Fibroblast of villous mesenchyme (primary cell): Measurements from ENCODE around the gene ALOX5. TPM values are rescaled to one million over a fixed set of nuclear protein-coding genes. Genes with fewer than 3 reads are reported as not detected.
A peak's percentile ranks its signal among the peaks of the same experiment; 100 is the strongest.

Experiments used
- DNase-seq: peaks from one replicate; pipeline ENCODE4 v3.0.0-alpha.2; 2010; ENCODE audit warnings: low read depth
- H3K4me3 ChIP-seq: 2 replicates; pipeline ENCODE4 v1.5.1; 2011; ENCODE audit warnings: low read depth, mild to moderate bottlenecking, low read length
- total RNA-seq: library from RNA; depleted of rRNA; stranded (reverse); fragments of >200 nt; gene quantifications from 2 replicates; pipeline ENCODE4 v1.2.3, GENCODE V29; 2012
- TF ChIP-seq, protein P1 (sequence below): IDR thresholded peaks from 2 replicates; pipeline ENCODE4 v1.5.1; 2012; ENCODE audit warnings: low read depth, mild to moderate bottlenecking, low read length; ENCODE audit not compliant: insufficient read depth

ALOX5 gene
- total RNA-seq, 1 donor, result not detected

DNA sequence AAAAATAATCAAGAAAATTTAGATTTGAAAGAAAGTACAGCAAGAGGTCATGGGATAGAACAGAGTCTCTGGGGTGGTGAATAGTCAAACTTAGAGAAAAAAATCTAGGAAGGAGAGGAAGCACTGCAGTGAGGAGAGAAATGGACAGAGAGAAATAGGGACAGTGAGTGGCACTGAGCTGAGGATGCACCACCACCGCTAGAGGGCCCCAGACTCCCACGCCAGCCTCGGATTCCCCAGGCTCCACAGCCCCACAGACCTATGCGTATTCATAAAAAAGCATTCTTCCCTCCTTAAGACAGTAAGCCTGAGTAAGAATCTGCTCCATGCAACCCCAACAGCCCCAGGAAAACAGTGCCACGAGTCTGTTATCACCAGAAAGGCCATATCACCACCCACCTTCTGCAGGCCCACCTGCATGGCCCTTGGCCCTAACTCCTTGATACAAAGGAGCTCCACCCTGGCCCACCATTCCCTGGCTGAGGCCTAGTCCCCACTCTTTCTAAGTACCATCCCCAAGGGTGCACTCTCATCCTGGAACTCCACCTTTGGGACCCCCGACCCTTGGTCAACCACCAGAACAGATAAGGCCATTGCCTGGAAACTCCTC, 91.0 kb downstream of the ALOX5 start:
- TF ChIP-seq, protein P1, sequence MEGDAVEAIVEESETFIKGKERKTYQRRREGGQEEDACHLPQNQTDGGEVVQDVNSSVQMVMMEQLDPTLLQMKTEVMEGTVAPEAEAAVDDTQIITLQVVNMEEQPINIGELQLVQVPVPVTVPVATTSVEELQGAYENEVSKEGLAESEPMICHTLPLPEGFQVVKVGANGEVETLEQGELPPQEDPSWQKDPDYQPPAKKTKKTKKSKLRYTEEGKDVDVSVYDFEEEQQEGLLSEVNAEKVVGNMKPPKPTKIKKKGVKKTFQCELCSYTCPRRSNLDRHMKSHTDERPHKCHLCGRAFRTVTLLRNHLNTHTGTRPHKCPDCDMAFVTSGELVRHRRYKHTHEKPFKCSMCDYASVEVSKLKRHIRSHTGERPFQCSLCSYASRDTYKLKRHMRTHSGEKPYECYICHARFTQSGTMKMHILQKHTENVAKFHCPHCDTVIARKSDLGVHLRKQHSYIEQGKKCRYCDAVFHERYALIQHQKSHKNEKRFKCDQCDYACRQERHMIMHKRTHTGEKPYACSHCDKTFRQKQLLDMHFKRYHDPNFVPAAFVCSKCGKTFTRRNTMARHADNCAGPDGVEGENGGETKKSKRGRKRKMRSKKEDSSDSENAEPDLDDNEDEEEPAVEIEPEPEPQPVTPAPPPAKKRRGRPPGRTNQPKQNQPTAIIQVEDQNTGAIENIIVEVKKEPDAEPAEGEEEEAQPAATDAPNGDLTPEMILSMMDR, result peak; percentile 96
- peak; percentile 73 for DNase-seq
- H3K4me3 ChIP-seq, result no peak overlapping the region

DNA sequence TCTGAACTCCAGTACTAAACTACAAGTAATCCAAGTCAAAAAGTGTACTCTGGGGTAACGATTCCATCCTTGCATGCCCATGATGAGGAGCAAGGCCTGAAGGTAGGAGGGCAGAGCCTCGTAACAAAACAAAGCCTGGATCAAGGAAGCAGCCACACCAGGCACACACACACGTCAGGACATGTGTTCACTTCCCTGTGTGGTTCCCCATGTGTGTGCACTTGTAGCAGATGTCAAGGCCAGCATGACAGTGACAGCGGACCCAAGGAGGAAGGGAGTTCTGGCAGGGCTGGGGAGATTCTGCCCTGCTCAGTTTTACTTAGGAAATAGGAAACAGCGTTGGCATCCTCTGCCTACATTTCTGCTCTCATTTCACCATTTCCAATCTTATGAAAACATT, 92.8 kb downstream of the ALOX5 start:
- H3K4me3 ChIP-seq, result no peak overlapping the region
- DNase-seq, result no peak
- TF ChIP-seq, protein P1, result no peak

DNA sequence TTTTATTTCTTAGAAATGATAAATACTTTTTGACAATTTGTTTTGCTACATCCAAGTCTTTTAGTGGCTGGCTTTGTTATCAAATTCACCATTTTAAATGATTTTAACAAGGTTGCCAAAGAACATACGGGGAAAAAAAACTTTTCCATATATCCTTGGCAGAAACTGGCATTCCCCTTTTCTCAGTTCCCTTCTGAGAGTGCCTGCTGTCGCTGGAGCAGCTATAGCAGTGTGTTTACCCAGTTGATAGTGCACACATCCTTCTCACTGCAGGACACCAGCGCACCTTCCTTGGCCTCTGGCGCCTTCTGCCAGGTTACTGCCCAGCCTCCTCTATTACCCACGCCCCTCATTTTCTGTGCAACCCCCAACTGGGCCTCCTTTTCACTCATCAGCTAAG, 94.1 kb downstream of the ALOX5 start:
- no peak for DNase-seq
- TF ChIP-seq, protein P1, result no peak
- no peak overlapping the region for H3K4me3 ChIP-seq

DNA sequence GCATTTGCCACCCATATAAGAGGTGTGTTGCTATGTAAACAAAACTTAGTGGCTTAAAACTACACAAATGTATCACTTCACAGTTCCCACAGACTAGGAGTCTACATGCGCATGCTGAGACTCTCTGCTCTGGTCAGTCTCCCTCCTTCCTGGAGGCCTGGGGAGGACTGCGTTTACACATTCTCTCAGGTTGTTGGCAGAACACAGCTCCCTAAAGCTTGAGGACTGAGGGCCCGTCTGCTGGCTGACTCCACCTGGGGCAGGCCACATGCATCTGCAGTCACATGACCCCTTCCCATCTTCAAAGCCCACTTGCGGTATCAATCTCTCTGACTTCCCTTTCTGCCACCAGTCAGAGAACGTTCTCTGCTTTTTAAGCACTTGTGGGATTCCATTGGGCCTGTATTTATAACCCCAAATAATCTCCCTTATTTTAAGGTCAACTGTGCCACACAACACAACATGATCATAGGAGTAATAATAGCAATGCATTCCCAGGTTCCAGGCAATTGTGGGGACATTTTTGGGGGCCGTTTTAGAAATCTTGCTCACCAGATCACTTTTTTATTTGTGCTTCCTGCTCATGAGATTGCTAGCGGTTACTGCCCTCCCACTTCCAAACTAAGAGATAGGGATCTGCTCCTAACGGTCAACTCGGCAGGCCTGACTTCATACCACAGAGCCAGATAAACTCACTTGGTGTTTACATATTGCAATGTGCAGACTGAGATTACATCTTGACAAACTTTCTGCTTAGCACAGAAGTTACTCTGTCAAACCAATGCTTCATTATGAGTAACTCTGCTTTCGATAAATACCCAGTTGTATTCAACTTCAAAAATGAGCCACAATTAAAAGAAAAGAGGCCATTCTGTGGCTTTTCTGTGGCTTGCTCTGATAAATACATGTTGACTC, 96.3 kb downstream of the ALOX5 start:
- DNase-seq, result peak; percentile 96
- TF ChIP-seq, protein P1, result no peak
- no peak overlapping the region for H3K4me3 ChIP-seq

DNA sequence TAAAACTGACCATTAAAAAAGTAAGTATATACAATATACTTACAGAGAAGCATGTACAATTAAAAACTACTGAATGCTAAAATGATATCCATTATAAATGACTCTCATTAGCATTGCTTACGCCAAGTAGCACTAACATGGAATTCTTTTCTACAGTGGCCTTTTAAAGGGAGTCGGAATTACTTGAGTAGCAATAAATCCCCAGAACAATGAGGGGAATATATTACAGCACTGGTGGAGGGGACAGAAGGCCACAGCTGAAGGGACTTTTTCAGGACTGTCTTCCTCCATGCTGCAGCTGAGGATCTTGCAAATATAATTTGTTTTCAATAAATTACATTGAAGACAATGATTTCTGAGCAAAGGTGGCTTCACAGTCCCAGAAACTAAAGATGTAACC, 97.0 kb downstream of the ALOX5 start:
- DNase-seq, result no peak
- H3K4me3 ChIP-seq, result no peak overlapping the region
- TF ChIP-seq, protein P1, result no peak

DNA sequence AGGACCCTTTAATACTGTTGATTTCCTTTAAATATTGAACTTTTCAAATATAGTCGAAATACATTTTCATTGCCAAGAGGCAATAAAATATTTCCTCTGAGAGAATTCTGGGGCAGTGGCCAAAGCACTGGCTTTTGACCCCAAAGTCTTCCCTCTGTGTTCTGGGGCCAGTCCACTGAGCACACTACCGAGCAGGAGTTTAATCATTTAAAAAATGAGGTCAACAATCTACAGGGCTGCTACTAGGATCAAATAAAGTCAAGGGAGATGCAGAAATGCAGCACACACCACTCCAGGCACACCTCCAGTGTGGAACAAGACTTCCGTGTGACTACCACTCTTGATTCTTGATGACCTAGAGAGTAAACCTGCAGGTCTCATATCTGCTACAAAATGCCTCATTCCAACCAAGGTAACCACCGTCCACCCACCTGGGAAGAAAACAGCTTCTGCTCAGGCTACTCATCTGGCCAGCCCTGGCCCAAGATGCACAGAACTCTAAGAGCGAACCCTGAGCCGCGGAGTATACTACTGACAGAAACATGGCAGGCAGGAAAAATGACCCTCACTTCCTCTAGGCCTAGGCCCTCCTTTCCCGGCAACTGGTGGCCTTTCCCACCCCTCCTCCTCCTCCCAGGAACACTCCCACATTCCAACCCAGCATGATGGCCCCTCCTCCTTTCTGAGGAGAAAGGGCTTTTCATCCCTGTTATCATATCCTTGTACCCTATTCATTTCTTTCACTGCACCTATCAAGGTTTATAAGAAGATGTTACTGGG, 97.7 kb downstream of the ALOX5 start:
- H3K4me3 ChIP-seq, result no peak overlapping the region
- no peak for DNase-seq
- TF ChIP-seq, protein P1, result no peak
